HG03520 (cell line): Measurements from ENCODE around the gene HYAL2.
A peak's percentile ranks its signal among the peaks of the same experiment; 100 is the strongest.
"Not testable (repeated sequence)": the region's sequence is repeated elsewhere in the genome, so short reads cannot be mapped to it uniquely, and the experiment has no call there.

Source experiments
- ATAC-seq: cut with Tn5 transposase; IDR thresholded peaks from one replicate; pipeline ENCODE4 v1.9.1; 2021; ENCODE audit warnings: mild to moderate bottlenecking, moderate library complexity; ENCODE audit not compliant: unreplicated experiment

HYAL2 gene

DNA sequence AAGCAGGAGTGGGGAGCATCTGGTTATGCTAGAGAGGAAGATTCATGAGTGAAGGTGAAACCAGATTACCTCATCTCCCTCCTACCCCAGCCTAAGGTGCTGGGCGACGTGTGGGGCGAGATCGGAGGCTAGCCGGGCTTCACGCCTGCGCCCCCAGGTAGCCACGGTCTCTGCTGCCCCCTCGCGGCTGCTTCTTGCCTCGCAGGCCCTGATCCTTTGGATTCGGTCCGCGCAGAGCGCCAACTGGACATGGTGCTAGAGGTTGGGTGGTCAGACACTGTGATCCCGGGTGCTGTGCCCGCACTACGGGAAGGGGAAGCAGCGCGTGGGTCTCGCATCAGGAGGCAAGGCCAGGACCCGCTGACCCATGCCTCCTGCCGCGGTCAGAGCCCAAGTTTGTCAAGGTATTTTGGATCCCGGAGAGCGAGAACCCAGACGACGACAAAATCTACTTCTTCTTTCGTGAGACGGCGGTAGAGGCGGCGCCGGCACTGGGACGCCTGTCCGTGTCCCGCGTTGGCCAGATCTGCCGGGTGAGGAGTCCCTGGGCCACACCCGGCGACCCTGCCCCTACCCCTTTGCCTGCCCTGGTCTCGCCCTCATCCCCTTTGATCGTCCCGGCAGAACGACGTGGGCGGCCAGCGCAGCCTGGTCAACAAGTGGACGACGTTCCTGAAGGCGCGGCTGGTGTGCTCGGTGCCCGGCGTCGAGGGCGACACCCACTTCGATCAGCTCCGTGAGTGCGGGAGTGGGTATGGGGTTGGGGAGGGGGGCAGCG, 49.4 kb downstream of the HYAL2 start:
- ATAC-seq, result peak; percentile 68

- ATAC-seq, result not testable (repeated sequence)
These were observed 50.0 kb downstream of the HYAL2 start for GRCh38 chr3:50272538-50272910.

GRCh38 chr3:50271314-50271936, 51.1 kb downstream of the HYAL2 start:
- ATAC-seq, result no peak

DNA sequence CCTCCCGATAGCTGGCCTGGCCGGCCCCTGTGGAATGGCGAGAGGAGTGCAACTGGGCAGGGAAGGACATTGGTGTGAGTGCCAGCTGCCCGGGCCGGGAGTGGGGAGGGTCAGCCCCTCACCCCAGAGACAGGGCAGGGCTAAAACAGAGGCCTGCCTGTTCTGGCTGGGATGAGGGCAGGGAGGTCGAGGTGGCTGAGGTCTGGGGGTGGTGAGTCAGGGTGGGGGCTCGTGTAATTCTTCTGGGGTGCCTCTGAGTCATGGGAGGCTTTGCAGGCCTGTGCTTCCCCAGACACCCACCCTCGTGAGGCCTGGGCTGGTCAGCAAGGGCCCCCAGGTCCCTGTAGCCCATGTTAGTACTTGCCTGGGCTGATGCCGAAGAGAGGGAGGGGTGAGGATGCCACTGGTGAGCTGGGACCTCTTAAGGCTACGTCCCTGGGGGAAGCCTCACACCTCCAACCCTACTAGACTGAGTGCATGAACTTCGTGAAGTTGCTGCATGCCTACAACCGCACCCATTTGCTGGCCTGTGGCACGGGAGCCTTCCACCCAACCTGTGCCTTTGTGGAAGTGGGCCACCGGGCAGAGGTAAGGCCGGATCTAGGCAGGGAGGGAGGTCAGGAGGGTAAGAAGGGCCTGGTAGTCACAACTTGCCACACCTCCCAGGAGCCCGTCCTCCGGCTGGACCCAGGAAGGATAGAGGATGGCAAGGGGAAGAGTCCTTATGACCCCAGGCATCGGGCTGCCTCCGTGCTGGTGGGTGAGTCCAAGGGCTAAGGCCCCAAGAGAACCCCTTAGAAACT, 51.9 kb downstream of the HYAL2 start:
- no peak for ATAC-seq

- no peak for ATAC-seq
These were observed 52.5 kb downstream of the HYAL2 start for GRCh38 chr3:50269977-50270413.

- ATAC-seq, result no peak
These were observed 53.1 kb downstream of the HYAL2 start for GRCh38 chr3:50269460-50269859.

- no peak for ATAC-seq
These were observed 53.7 kb downstream of the HYAL2 start, which contains the start of gene SEMA3B for GRCh38 chr3:50268703-50269451. SEMA3B (plus strand) TSS chr3:50269147; CDS start chr3:50269241, 94 bp downstream.

DNA sequence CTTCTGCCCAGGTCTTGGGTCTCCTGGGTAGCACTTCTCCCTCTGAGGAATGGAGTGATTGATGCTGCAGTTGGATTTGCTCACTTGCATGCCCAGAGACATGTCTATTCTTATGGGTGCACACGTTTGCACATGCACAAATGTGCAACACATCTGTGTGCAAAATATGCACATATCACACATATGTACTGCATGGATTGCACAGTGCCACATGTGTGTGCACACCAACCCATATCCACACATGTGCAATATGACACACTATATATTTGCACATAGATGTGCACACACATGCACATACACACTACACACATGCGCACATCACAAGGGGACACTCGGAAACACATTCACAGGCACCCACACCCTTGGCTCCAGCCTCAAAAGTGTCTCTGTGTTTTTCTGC, 54.3 kb downstream of the HYAL2 start:
- no peak for ATAC-seq
